ENCODE results near the gene KLHL41.
"Not testable (repeated sequence)": the region's sequence is repeated elsewhere in the genome, so short reads cannot be mapped to it uniquely, and the experiment has no call there.

The KLHL41 gene

GRCh38 chr2:169572189-169572588, 62.7 kb downstream of the KLHL41 start:
- no peak for TF ChIP-seq CTCF (IDR thresholded peaks at IDR 0.05)
- Histone ChIP-seq H3K27me3 (ENCODE audit: control insufficient read depth, insufficient read depth, low read length) (no peaks in the 10 kb centered on the region), H2AFZ (no peak overlapping the region), H3K4me1 (no peaks in the 10 kb centered on the region), H3K4me2 (ENCODE audit: low read length) (no peak overlapping the region), H3K79me2 (peaks cover 10% of the 10 kb centered on the region), H3K9me3 (ENCODE audit: control insufficient read depth, low read length) (no peaks in the 10 kb centered on the region), H3K36me3 (ENCODE audit: control insufficient read depth, insufficient read depth, low read length) (no peaks in the 10 kb centered on the region), H3K9ac (no peak overlapping the region), H3K27ac (no peak overlapping the region), H3K4me3 (ENCODE audit: low read depth, low read length) (no peak overlapping the region)

GRCh38 chr2:169572821-169573159, 63.3 kb downstream of the KLHL41 start:
- Histone ChIP-seq H3K27ac (no peak overlapping the region), H3K9me3 (ENCODE audit: control insufficient read depth, low read length) (no peaks in the 10 kb centered on the region), H2AFZ (peak overlapping the region; percentile 94), H3K4me1 (no peaks in the 10 kb centered on the region), H3K27me3 (ENCODE audit: control insufficient read depth, insufficient read depth, low read length) (no peaks in the 10 kb centered on the region), H3K36me3 (ENCODE audit: control insufficient read depth, insufficient read depth, low read length) (no peaks in the 10 kb centered on the region), H3K4me2 (ENCODE audit: low read length) (peak overlapping the region; percentile 70), H3K79me2 (peaks cover 10% of the 10 kb centered on the region), H3K4me3 (ENCODE audit: low read depth, low read length) (peak overlapping the region; percentile 65), H3K9ac (peak overlapping the region; percentile 31)
- no peak for TF ChIP-seq CTCF (IDR thresholded peaks at IDR 0.05)

DNA sequence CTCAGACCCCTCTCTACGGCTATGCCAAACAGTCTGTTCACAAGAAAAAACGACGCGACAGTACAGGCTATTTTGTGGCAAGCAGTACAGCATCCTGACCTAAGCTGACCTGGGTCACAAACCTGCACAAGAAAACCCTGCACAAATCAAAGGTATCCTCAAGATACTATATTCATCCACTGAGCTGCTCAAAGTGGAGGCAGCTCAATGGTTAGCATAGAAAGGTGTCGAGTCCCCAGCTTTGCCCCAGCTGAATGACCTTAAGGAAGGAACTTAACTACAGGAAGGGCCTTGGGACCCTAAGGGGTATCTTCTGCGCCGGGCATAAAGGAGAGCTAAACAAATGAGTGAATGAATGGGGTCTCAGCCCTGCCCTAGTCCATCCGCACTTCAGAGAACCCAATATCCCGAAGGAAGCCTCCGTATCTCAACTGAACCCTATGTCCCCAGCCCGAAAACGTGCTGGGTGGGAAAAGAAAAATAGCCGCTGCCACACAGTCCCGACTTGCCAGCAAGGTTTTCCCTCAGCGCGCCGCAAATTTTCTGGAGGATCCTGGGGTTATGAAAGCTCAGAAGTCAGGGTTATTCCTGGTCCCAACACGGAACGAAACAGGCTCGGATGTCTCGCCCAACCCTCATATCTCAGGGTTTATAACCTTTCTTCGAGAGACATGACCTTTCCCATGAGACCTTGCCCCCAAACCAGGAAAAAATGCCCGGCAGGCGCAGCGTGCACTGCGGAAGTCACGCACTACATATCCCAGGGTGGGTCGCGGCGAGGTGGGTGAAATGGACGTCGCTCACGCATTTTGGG, 63.9 kb downstream of the KLHL41 start, which contains the start of gene FASTKD1:
Gene FASTKD1 (minus strand): TSS at position 706 of the 814 bp plus-strand sequence. CDS start 1,836 bp downstream, outside the sequence.
- no peaks in the 10 kb centered on the region for H3K4me1 ChIP-seq
- H3K27ac ChIP-seq, result peak within 1 kb of the TSS; percentile 70
- peak within 1 kb of the TSS; percentile 65 for H3K4me3 ChIP-seq (ENCODE audit: low read depth, low read length)
- H2AFZ ChIP-seq, result peak within 1 kb of the TSS; percentile 94
- no peak for TF ChIP-seq CTCF (IDR thresholded peaks at IDR 0.05)
- peak within 1 kb of the TSS; percentile 31 for H3K9ac ChIP-seq
- no peaks in the 10 kb centered on the region for H3K36me3 ChIP-seq (ENCODE audit: control insufficient read depth, insufficient read depth, low read length)
- peaks cover 10% of the 10 kb centered on the region for H3K79me2 ChIP-seq
- H3K9me3 ChIP-seq (ENCODE audit: control insufficient read depth, low read length), result no peaks in the 10 kb centered on the region
- no peaks in the 10 kb centered on the region for H3K27me3 ChIP-seq (ENCODE audit: control insufficient read depth, insufficient read depth, low read length)
- H3K4me2 ChIP-seq (ENCODE audit: low read length), result peak within 1 kb of the TSS; percentile 70

GRCh38 chr2:169573974-169574299, 64.4 kb downstream of the KLHL41 start:
- Histone ChIP-seq H3K4me2 (ENCODE audit: low read length) (no peak overlapping the region), H3K4me1 (no peaks in the 10 kb centered on the region), H3K27me3 (ENCODE audit: control insufficient read depth, insufficient read depth, low read length) (no peaks in the 10 kb centered on the region), H3K79me2 (peaks cover 10% of the 10 kb centered on the region), H3K9me3 (ENCODE audit: control insufficient read depth, low read length) (no peaks in the 10 kb centered on the region), H3K36me3 (ENCODE audit: control insufficient read depth, insufficient read depth, low read length) (no peaks in the 10 kb centered on the region), H3K27ac (no peak overlapping the region), H3K9ac (no peak overlapping the region), H2AFZ (peak overlapping the region; percentile 94), H3K4me3 (ENCODE audit: low read depth, low read length) (peak overlapping the region; percentile 65)
- TF ChIP-seq CTCF (IDR thresholded peaks at IDR 0.05), result no peak

DNA sequence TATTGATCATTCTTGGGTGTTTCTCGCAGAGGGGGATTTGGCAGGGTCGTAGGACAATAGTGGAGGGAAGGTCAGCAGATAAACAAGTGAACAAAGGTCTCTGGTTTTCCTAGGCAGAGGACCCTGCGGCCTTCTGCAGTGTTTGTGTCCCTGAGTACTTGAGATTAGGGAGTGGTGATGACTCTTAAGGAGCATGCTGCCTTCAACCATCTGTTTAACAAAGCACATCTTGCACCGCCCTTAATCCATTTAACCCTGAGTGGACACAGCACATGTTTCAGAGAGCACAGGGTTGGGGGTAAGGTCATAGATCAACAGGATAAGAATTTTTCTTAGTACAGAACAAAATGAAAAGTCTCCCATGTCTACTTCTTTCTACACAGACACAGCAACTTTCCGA, 65.0 kb downstream of the KLHL41 start:
- not testable (repeated sequence) for H3K79me2 ChIP-seq; H3K4me2 ChIP-seq (ENCODE audit: low read length); H3K27me3 ChIP-seq (ENCODE audit: control insufficient read depth, insufficient read depth, low read length); H3K36me3 ChIP-seq (ENCODE audit: control insufficient read depth, insufficient read depth, low read length); H3K27ac ChIP-seq; H3K4me3 ChIP-seq (ENCODE audit: low read depth, low read length); H2AFZ ChIP-seq; H3K4me1 ChIP-seq; H3K9me3 ChIP-seq (ENCODE audit: control insufficient read depth, low read length); H3K9ac ChIP-seq

GRCh38 chr2:169575264-169575663, 65.8 kb downstream of the KLHL41 start:
- H3K9ac ChIP-seq, result not testable (repeated sequence)

More at GRCh38 chr2:169575264-169575663, 65.8 kb downstream of the KLHL41 start:
- H3K27ac ChIP-seq; H2AFZ ChIP-seq; H3K9me3 ChIP-seq (ENCODE audit: control insufficient read depth, low read length); H3K27me3 ChIP-seq (ENCODE audit: control insufficient read depth, insufficient read depth, low read length); H3K79me2 ChIP-seq; H3K36me3 ChIP-seq (ENCODE audit: control insufficient read depth, insufficient read depth, low read length); H3K4me1 ChIP-seq; H3K4me2 ChIP-seq (ENCODE audit: low read length); H3K4me3 ChIP-seq (ENCODE audit: low read depth, low read length): not testable (repeated sequence)
